Right lobe of liver (tissue), 6 donors: ENCODE results near the gene RAD50. TPM values are rescaled to one million over a fixed set of nuclear protein-coding genes. Genes with fewer than 3 reads are reported as not detected.
"Not testable (repeated sequence)": the region's sequence is repeated elsewhere in the genome, so short reads cannot be mapped to it uniquely, and the experiment has no call there.

Experiments
- ATAC-seq, 4 donors: fragments of 200-7000 bp; cut with Tn5 transposase; one replicate each; pipeline ENCODE4 v1.9.1; 2020; ENCODE audit warnings: mild to moderate bottlenecking in 4 of 4, moderate library complexity in 4 of 4
- DNase-seq, 3 donors: peaks; one replicate each; pipeline ENCODE4 v3.0.0-alpha.2; 2020
- H3K27ac ChIP-seq, 3 donors: fragments of 200-600 bp; one replicate each; pipeline ENCODE4 v1.8.0; 2022
- H3K27me3 ChIP-seq, 2 donors: fragments of 200-600 bp; one replicate each; pipeline ENCODE4 v1.8.0; 2022
- H3K36me3 ChIP-seq, 4 donors: fragments of 200-600 bp; sonication (generic) in 1 of 4; one replicate each; pipeline versions ENCODE4 v1.5.1 to v1.8.0; 2017 to 2022; ENCODE audit warnings: control low read depth in 1 of 4
- H3K4me1 ChIP-seq, 4 donors: fragments of 200-600 bp; sonication (generic) in 1 of 4; one replicate each; pipeline versions ENCODE4 v1.5.1 to v1.8.0; 2017 to 2022; ENCODE audit warnings: control low read depth in 1 of 4
- H3K4me3 ChIP-seq, 3 donors: fragments of 200-600 bp; one replicate each; pipeline ENCODE4 v1.8.0; 2022
- H3K9me3 ChIP-seq, 4 donors: fragments of 200-600 bp; sonication (generic) in 1 of 4; one replicate each; pipeline versions ENCODE4 v1.5.1 to v1.8.0; 2017 to 2022; ENCODE audit warnings: control low read depth in 1 of 4
- CTCF ChIP-seq, 4 donors: fragments of 200-600 bp in 3 of 4; fragments of 450-650 bp in 1 of 4; IDR thresholded peaks; one replicate each; pipeline versions ENCODE4 v1.5.1 to v1.8.0; 2016 to 2022; ENCODE audit warnings: antibody characterized with exemption in 4 of 4, mild to moderate bottlenecking in 2 of 4
- POLR2A ChIP-seq: fragments of 450-650 bp; IDR thresholded peaks from one replicate; pipeline ENCODE4 v1.6.1; 2017; ENCODE audit warnings: antibody characterized with exemption, mild to moderate bottlenecking
- WGBS: methylation state at CpG from one replicate; pipeline ENCODE4 v1.1.6; 2018; ENCODE audit warnings: low coverage, low lambda C conversion rate; ENCODE audit not compliant: insufficient coverage; ENCODE audit errors: missing lambda C conversion rate; 5-methylcytosine and 5-hydroxymethylcytosine counted together
- intact Hi-C, 2 donors: fragments of 100-400 bp; cut with DNase I; formaldehyde crosslinking; loops; one replicate each; pipeline versions ENCODE4 v1.11.2 to v1.14.1; 2022
- total RNA-seq, 6 experiments: library from RNA; depleted of rRNA in 2 of 6; stranded (reverse); fragments of >200 nt in 2 of 6; fragmentation: NEBNext Ultra II Directional in 3 of 6; extraction: Animal tissue kit (Norgen Biotek cat#: 25700) in 3 of 6; gene quantifications; one replicate each; pipeline versions ENCODE4 v1.1.0 to v1.2.4, GENCODE V29; 2016 to 2023
- donor health status: DM: no; HTN: yes; CAD: no.
- donor health status: DM: no; HTN: no; CAD: no.
- donor health status: DM: no; HTN: no; CAD: no.
- donor health status: DM: no; HTN: yes; CAD: no.
- donor health status: DM: no; HTN: yes; CAD: no.

The RAD50 gene
- total RNA-seq, 6 experiments from 2014 or later: 14.1 to 27.7 (median 17.9) TPM

GRCh38 chr5:132557478-132558172 is 848 bp downstream of the RAD50 start:
- Histone ChIP-seq H3K27ac (peak overlapping the region; percentile 61 to 86 (median 65)), H3K4me3 (peak overlapping the region; percentile 70 to 83 (median 83)), H3K9me3 (no peaks in the 10 kb centered on the region), H3K27me3 (no peaks in the 10 kb centered on the region), H3K4me1 (peaks cover 0 to 14% (median 6%) of the 10 kb centered on the region in 4 donors), H3K36me3 (peaks cover 0 to 7% (median 0%) of the 10 kb centered on the region in 4 donors)
- intact Hi-C loops: no loop called here
- 3% methylated on average over 14 of the region's 15 CpGs for WGBS
- ATAC-seq: peak; percentile 70 to 76 (median 74)
- peak; percentile 61 to 72 (median 66) for DNase-seq
- TF ChIP-seq POLR2A (no peak), CTCF (IDR thresholded peaks at IDR 0.05) (no peak)

- H3K9me3 ChIP-seq: no peaks in the 10 kb centered on the region
- 85% methylated on average over 2 of the region's 2 CpGs for WGBS
- ATAC-seq: no peak
- no peak overlapping the region for H3K4me3 ChIP-seq
- H3K4me1 ChIP-seq: peaks cover 0 to 14% (median 6%) of the 10 kb centered on the region in 4 donors
- peaks cover 0 to 7% (median 0%) of the 10 kb centered on the region in 4 donors for H3K36me3 ChIP-seq
- no peak overlapping the region for H3K27ac ChIP-seq
- H3K27me3 ChIP-seq: no peaks in the 10 kb centered on the region
- DNase-seq: no peak
- intact Hi-C loops: no loop called here
- TF ChIP-seq CTCF (IDR thresholded peaks at IDR 0.05) (no peak), POLR2A (no peak)
These were observed 2.7 kb downstream of the RAD50 start for GRCh38 chr5:132559383-132560060.

GRCh38 chr5:132561601-132562000 is 4.8 kb downstream of the RAD50 start:
- Histone ChIP-seq H3K4me3 (no peak overlapping the region), H3K27me3 (no peaks in the 10 kb centered on the region), H3K9me3 (no peaks in the 10 kb centered on the region), H3K4me1 (peaks cover 0 to 12% (median 4%) of the 10 kb centered on the region in 4 donors), H3K36me3 (peaks cover 0 to 7% (median 0%) of the 10 kb centered on the region in 4 donors), H3K27ac (no peak overlapping the region)
- no peak for TF ChIP-seq CTCF (IDR thresholded peaks at IDR 0.05)
- no peak for TF ChIP-seq POLR2A
- WGBS: 88% methylated on average over 3 of the region's 3 CpGs
- ATAC-seq: no peak
- intact Hi-C loops: no loop called here
- DNase-seq: no peak

- H3K9me3 ChIP-seq, ATAC-seq, H3K36me3 ChIP-seq, intact Hi-C loops, H3K27ac ChIP-seq, DNase-seq, H3K4me1 ChIP-seq, H3K27me3 ChIP-seq, H3K4me3 ChIP-seq: not testable (repeated sequence)
- 100% methylated on average over 1 of the region's 2 CpGs for WGBS
These were observed 7.8 kb downstream of the RAD50 start for GRCh38 chr5:132564555-132564954.

GRCh38 chr5:132566657-132567056 is 9.9 kb downstream of the RAD50 start:
- no peak for TF ChIP-seq POLR2A
- no peak for TF ChIP-seq CTCF (IDR thresholded peaks at IDR 0.05)
- no peaks in the 10 kb centered on the region for H3K27me3 ChIP-seq
- ATAC-seq (no peak), DNase-seq (no peak)
- no peaks in the 10 kb centered on the region for H3K4me1 ChIP-seq
- H3K36me3 ChIP-seq: peaks cover 0 to 7% (median 0%) of the 10 kb centered on the region in 4 donors
- no peak overlapping the region for H3K27ac ChIP-seq
- intact Hi-C loops: no loop called here
- WGBS: 78% methylated on average over 1 of the region's 1 CpG
- no peak overlapping the region for H3K4me3 ChIP-seq
- H3K9me3 ChIP-seq: no peaks in the 10 kb centered on the region
